ENCODE data around the gene NME3.

Gene NME3

DNA sequence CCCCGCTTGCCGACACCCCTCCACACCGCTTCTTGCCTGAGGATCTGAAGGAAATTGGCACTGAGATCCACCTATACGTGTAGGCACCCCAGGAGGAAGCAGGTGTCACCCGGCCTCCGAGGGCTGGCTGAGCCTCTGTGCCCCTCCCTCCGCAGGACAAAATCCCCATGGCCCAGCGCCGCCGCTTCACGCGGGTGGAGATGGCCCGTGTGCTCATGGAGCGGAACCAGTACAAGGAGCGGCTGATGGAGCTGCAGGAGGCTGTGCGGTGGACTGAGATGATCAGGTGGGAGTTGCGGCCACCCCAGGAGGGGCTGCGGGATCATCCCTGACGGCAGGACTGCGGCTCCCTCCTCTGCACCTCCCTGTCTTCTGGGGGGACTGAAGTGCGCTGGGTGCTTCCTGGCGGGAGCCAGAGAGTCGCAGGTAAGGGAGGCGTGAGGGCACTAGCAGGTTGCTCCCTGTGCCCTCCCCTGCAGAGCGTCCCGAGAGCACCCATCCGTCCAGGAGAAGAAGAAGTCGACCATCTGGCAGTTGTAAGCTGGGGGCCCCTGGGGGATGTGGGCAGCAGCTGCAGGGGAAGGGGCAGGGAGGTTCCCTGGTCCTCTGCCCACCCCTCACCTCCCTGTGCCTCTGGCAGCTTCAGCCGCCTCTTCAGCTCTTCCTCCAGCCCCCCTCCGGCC is 9.0 kb downstream of the NME3 start:
- Histone ChIP-seq H3K4me1 (ENCODE audit: control insufficient read depth, insufficient read depth, low read length, poor library complexity, severe bottlenecking) (no peaks in the 10 kb centered on the region), H3K9me3 (ENCODE audit: control insufficient read depth, low read length) (no peaks in the 10 kb centered on the region), H3K36me3 (ENCODE audit: control insufficient read depth, insufficient read depth, low read length) (peaks cover 58% of the 10 kb centered on the region), H3K4me3 (ENCODE audit: insufficient read depth, low read depth, low read length, poor library complexity, severe bottlenecking) (no peak overlapping the region), H3K27ac (ENCODE audit: insufficient read depth, low read length, poor library complexity, severe bottlenecking) (no peak overlapping the region), H3K27me3 (replicated peaks; ENCODE audit: control insufficient read depth, insufficient read depth, low read length, poor library complexity, severe bottlenecking) (no peaks in the 10 kb centered on the region)
- DNase-seq = no peak

DNA sequence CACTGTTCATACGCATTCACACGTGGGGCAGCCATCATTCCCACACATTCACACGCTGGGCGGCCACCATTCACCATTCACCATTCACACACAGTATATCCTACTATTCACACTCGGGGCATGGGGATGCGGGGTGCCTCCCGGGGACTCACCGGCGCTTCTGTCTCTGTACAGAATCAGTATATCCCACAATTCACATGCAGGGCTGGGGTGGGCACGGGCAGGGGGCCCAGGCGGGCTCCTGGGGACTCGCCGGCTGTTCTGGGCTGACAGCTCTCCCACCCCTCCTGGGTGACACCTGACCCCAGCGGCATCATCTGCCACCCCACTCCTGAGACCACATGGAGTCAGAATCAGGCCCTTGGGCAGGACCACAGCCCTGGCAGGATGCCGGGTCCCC is 9.6 kb downstream of the NME3 start:
- Histone ChIP-seq H3K36me3 (ENCODE audit: control insufficient read depth, insufficient read depth, low read length) (peaks cover 52% of the 10 kb centered on the region), H3K27ac (ENCODE audit: insufficient read depth, low read length, poor library complexity, severe bottlenecking) (no peak overlapping the region), H3K4me3 (ENCODE audit: insufficient read depth, low read depth, low read length, poor library complexity, severe bottlenecking) (no peak overlapping the region), H3K27me3 (replicated peaks; ENCODE audit: control insufficient read depth, insufficient read depth, low read length, poor library complexity, severe bottlenecking) (no peaks in the 10 kb centered on the region), H3K4me1 (ENCODE audit: control insufficient read depth, insufficient read depth, low read length, poor library complexity, severe bottlenecking) (peaks cover 6% of the 10 kb centered on the region), H3K9me3 (ENCODE audit: control insufficient read depth, low read length) (no peaks in the 10 kb centered on the region)
- no peak for DNase-seq

DNA sequence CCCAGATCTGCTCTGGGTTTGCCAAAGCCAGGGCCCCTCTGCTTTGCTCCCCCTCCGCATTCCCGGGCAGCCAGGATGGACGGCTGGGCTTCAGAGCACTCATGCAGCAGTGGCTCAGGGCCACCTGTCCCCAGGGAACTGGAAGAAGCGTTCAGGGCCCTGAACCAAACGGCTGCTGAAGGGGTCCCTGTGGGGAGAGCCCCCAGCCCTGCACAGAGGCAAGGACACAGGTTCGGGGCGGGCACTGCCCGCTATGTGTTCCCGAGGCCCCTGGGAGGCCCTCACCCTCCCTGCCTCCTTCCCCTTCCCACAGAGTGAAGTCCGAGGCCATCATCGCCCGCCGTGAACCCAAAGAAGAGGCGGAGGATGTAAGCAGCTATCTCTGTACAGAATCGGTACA is 10.4 kb downstream of the NME3 start:
- Histone ChIP-seq H3K4me1 (ENCODE audit: control insufficient read depth, insufficient read depth, low read length, poor library complexity, severe bottlenecking) (peaks cover 8% of the 10 kb centered on the region), H3K9me3 (ENCODE audit: control insufficient read depth, low read length) (no peaks in the 10 kb centered on the region), H3K27ac (ENCODE audit: insufficient read depth, low read length, poor library complexity, severe bottlenecking) (no peak overlapping the region), H3K27me3 (replicated peaks; ENCODE audit: control insufficient read depth, insufficient read depth, low read length, poor library complexity, severe bottlenecking) (no peaks in the 10 kb centered on the region), H3K4me3 (ENCODE audit: insufficient read depth, low read depth, low read length, poor library complexity, severe bottlenecking) (no peak overlapping the region), H3K36me3 (ENCODE audit: control insufficient read depth, insufficient read depth, low read length) (peaks cover 45% of the 10 kb centered on the region)
- no peak for DNase-seq

DNA sequence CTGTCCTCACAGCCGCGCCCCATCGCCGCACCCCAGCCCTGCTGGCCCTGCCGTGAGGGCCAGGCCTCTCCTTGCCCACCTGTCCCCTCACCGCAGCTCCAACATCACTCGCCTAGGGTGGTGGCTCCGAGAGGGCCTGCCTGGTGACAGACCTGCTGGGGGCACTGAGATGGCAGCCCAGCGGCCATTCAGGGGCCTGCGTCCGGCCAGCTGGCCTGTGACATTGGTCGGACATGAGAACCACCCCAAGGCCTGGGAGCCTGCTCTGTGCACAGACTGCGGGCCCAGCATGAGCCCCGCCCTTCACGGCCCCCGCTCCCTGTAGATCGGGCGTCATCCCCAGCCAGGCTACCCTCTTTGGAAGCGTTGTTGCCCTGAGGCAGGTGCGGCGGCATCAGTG is 11.8 kb downstream of the NME3 start:
- H3K4me3 ChIP-seq (ENCODE audit: insufficient read depth, low read depth, low read length, poor library complexity, severe bottlenecking) = no peak overlapping the region
- no peaks in the 10 kb centered on the region for H3K27me3 ChIP-seq (replicated peaks; ENCODE audit: control insufficient read depth, insufficient read depth, low read length, poor library complexity, severe bottlenecking)
- H3K4me1 ChIP-seq (ENCODE audit: control insufficient read depth, insufficient read depth, low read length, poor library complexity, severe bottlenecking) = peaks cover 8% of the 10 kb centered on the region
- H3K9me3 ChIP-seq (ENCODE audit: control insufficient read depth, low read length) = no peaks in the 10 kb centered on the region
- no peak overlapping the region for H3K27ac ChIP-seq (ENCODE audit: insufficient read depth, low read length, poor library complexity, severe bottlenecking)
- no peak for DNase-seq
- peaks cover 38% of the 10 kb centered on the region for H3K36me3 ChIP-seq (ENCODE audit: control insufficient read depth, insufficient read depth, low read length)

DNA sequence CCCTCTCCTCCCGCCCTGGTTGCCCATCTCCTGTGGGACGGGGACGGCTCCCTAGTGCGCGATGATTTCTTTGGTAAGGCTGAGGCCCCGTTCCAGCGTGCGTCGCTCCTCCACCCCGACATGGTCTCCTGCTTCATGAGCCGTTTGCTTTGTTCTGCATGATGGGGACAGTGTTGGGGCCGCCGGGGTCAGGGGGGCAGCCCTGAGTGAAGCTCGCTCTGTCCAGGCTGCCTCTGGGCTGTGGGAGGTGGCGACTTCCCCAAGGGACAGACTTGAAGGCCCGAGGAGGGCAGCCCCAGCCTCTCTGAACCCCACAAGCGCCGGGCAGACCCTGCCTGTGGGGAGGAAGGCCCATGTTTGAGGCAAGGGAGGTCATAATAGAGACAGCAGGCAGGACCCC is 12.4 kb downstream of the NME3 start:
- Histone ChIP-seq H3K27ac (ENCODE audit: insufficient read depth, low read length, poor library complexity, severe bottlenecking) (no peak overlapping the region), H3K36me3 (ENCODE audit: control insufficient read depth, insufficient read depth, low read length) (peaks cover 38% of the 10 kb centered on the region), H3K4me1 (ENCODE audit: control insufficient read depth, insufficient read depth, low read length, poor library complexity, severe bottlenecking) (peaks cover 8% of the 10 kb centered on the region), H3K9me3 (ENCODE audit: control insufficient read depth, low read length) (no peaks in the 10 kb centered on the region), H3K4me3 (ENCODE audit: insufficient read depth, low read depth, low read length, poor library complexity, severe bottlenecking) (no peak overlapping the region), H3K27me3 (replicated peaks; ENCODE audit: control insufficient read depth, insufficient read depth, low read length, poor library complexity, severe bottlenecking) (no peaks in the 10 kb centered on the region)
- DNase-seq = no peak

DNA sequence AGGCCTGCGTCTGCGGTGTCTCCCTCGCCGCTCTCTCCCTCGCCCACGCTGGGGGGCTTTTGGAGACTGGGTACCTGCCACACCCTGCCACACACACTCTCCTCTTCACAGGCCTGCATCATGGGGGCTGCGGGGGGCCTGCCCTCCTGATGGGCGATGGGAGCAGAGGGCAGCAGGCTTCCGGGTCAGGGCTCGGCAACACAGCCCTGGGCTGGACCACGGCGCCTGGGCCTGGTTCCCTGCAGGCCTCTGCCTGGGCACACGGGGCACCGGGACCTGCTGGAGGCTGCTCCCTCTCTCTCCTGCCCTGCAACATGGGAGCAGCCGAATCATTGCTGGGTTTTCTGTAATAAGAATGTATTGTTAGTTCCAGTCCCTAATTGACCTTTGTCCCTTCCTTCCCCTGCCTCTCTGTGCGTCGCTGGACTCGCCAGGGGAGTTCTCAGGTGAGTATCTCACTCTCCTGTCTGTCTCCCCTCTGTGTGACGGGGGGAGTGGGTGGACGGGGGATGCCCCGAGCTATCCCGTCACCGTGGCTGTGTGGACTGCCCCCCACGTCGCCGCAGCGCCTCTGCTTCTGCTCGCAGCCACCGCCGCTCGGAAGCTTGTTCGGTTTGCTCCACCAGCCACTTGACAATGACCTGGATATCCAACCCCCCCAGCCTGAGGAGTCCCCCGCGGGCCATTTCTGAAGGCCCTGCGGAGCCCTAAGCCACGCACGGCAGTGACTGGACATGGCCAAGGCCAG is 13.5 kb downstream of the NME3 start:
- H3K9me3 ChIP-seq (ENCODE audit: control insufficient read depth, low read length) = no peaks in the 10 kb centered on the region
- H3K4me1 ChIP-seq (ENCODE audit: control insufficient read depth, insufficient read depth, low read length, poor library complexity, severe bottlenecking) = peaks cover 8% of the 10 kb centered on the region
- H3K36me3 ChIP-seq (ENCODE audit: control insufficient read depth, insufficient read depth, low read length) = peaks cover 32% of the 10 kb centered on the region
- no peaks in the 10 kb centered on the region for H3K27me3 ChIP-seq (replicated peaks; ENCODE audit: control insufficient read depth, insufficient read depth, low read length, poor library complexity, severe bottlenecking)
- no peak overlapping the region for H3K27ac ChIP-seq (ENCODE audit: insufficient read depth, low read length, poor library complexity, severe bottlenecking)
- no peak overlapping the region for H3K4me3 ChIP-seq (ENCODE audit: insufficient read depth, low read depth, low read length, poor library complexity, severe bottlenecking)
- DNase-seq = no peak

DNA sequence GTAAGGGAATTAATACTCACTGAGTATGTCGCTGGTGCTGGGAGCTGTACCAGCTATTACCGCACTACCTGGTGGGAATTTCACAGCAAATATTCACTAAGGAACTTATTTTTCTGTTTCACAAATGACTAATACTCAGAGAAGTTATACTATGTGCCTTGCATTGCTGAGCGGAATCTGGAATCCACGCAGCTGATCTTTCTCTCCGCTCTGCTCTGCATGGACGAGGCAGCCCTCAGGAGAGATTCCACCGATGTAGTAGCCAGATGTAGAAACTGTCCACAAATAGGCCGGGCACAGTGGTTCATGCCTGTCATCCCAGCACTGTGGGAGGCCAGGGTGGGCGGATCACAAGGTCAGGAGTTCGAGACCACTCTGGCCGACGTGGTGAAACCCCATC is 17.1 kb downstream of the NME3 start:
- Histone ChIP-seq H3K27me3 (replicated peaks; ENCODE audit: control insufficient read depth, insufficient read depth, low read length, poor library complexity, severe bottlenecking) (no peaks in the 10 kb centered on the region), H3K27ac (ENCODE audit: insufficient read depth, low read length, poor library complexity, severe bottlenecking) (no peak overlapping the region), H3K4me3 (ENCODE audit: insufficient read depth, low read depth, low read length, poor library complexity, severe bottlenecking) (no peak overlapping the region), H3K9me3 (ENCODE audit: control insufficient read depth, low read length) (no peaks in the 10 kb centered on the region), H3K36me3 (ENCODE audit: control insufficient read depth, insufficient read depth, low read length) (peaks cover 36% of the 10 kb centered on the region), H3K4me1 (ENCODE audit: control insufficient read depth, insufficient read depth, low read length, poor library complexity, severe bottlenecking) (peaks cover 8% of the 10 kb centered on the region)
- no peak for DNase-seq

DNA sequence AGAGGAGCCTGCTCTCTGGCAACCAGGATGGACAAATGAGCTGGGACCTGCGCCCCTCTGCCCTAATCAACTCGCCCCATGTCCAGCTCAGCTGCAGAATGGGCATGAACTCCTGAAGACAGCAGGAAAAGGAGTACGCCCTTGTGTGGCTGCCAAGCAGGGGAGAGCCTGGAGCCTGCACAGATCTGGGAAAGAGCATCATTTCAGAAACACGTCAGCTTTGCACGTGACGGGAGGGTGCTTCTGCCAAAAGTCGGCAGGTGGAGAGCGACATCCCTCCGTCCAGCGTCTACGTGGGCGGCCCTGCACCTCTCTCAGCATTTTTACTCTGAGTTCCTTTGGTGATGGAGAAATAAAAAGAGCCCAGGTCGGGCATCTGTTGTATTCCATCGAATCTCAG is 18.5 kb downstream of the NME3 start:
- H3K4me3 ChIP-seq (ENCODE audit: insufficient read depth, low read depth, low read length, poor library complexity, severe bottlenecking) = no peak overlapping the region
- no peaks in the 10 kb centered on the region for H3K27me3 ChIP-seq (replicated peaks; ENCODE audit: control insufficient read depth, insufficient read depth, low read length, poor library complexity, severe bottlenecking)
- H3K4me1 ChIP-seq (ENCODE audit: control insufficient read depth, insufficient read depth, low read length, poor library complexity, severe bottlenecking) = peaks cover 8% of the 10 kb centered on the region
- H3K36me3 ChIP-seq (ENCODE audit: control insufficient read depth, insufficient read depth, low read length) = peaks cover 44% of the 10 kb centered on the region
- no peak for DNase-seq
- no peak overlapping the region for H3K27ac ChIP-seq (ENCODE audit: insufficient read depth, low read length, poor library complexity, severe bottlenecking)
- H3K9me3 ChIP-seq (ENCODE audit: control insufficient read depth, low read length) = no peaks in the 10 kb centered on the region

DNA sequence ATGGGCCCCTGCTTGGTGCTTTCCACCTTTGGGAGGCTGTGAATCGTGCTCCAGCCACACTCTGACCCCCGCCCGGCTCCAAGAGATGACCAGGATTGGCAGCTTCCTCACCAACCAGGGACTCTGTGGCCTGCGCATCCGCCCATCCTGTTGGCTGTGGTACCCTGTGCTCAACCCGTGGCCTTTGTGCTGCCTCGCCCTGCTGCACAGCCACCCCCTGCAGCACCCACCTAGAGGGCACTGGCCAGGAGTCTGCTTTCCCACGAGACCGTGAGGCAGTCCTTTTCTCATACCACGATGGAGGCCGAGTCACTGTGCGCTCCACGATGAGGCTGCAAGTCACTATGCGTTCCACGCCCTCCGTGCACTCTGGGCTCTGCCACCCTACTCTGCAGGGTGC is 19.4 kb downstream of the NME3 start:
- H3K27me3 ChIP-seq (replicated peaks; ENCODE audit: control insufficient read depth, insufficient read depth, low read length, poor library complexity, severe bottlenecking) = no peaks in the 10 kb centered on the region
- H3K4me1 ChIP-seq (ENCODE audit: control insufficient read depth, insufficient read depth, low read length, poor library complexity, severe bottlenecking) = peaks cover 4% of the 10 kb centered on the region
- no peak overlapping the region for H3K27ac ChIP-seq (ENCODE audit: insufficient read depth, low read length, poor library complexity, severe bottlenecking)
- H3K4me3 ChIP-seq (ENCODE audit: insufficient read depth, low read depth, low read length, poor library complexity, severe bottlenecking) = no peak overlapping the region
- DNase-seq = no peak
- H3K36me3 ChIP-seq (ENCODE audit: control insufficient read depth, insufficient read depth, low read length) = peaks cover 52% of the 10 kb centered on the region
- H3K9me3 ChIP-seq (ENCODE audit: control insufficient read depth, low read length) = no peaks in the 10 kb centered on the region

All from effector memory CD4-positive, alpha-beta T cell (primary cell).